Type B pancreatic cell (in vitro differentiated cells): Measurements from ENCODE around the gene ATRNL1. TPM values are rescaled to one million over a fixed set of nuclear protein-coding genes. Genes with fewer than 3 reads are reported as not detected.

Experiments
- DNase-seq: peaks from one replicate; pipeline ENCODE4 v3.0.0; 2021; ENCODE audit warnings: mixed read lengths; ENCODE audit not compliant: unreplicated experiment; ENCODE audit errors: extremely low spot score
- H3K27ac Mint-ChIP-seq: 2 replicates; pipeline ENCODE4 v1.8.0; 2021; ENCODE audit warnings: mild to moderate bottlenecking, mixed read lengths
- H3K27me3 Mint-ChIP-seq: 2 replicates; pipeline ENCODE4 v1.8.0; 2021; ENCODE audit warnings: mixed read lengths
- H3K36me3 Mint-ChIP-seq: 2 replicates; pipeline ENCODE4 v1.8.0; 2021; ENCODE audit warnings: mixed read lengths
- H3K4me1 Mint-ChIP-seq: one replicate; pipeline ENCODE4 v1.8.0; 2021; ENCODE audit warnings: mixed read lengths; ENCODE audit not compliant: unreplicated experiment
- H3K4me3 Mint-ChIP-seq: 2 replicates; pipeline ENCODE4 v1.8.0; 2021; ENCODE audit warnings: mild to moderate bottlenecking, mixed read lengths
- H3K9me3 Mint-ChIP-seq: 2 replicates; pipeline ENCODE4 v1.8.0; 2021; ENCODE audit warnings: mixed read lengths
- CTCF ChIP-seq: fragments of 200-600 bp; sonication (generic); conservative IDR thresholded peaks from 2 replicates; pipeline ENCODE4 v1.5.0; 2021; ENCODE audit warnings: antibody characterized with exemption, mild to moderate bottlenecking
- total RNA-seq: library from RNA; stranded (reverse); gene quantifications from 2 replicates; pipeline ENCODE4 v1.2.1, GENCODE V29; 2021; ENCODE audit warnings: low replicate concordance

ATRNL1 gene
- total RNA-seq, 1 donor from 2014 or later = 38.4 TPM

- no peak for DNase-seq
- H3K4me1 Mint-ChIP-seq = no peaks in the 10 kb centered on the region
- H3K27me3 Mint-ChIP-seq = no peaks in the 10 kb centered on the region
- peaks cover 7% of the 10 kb centered on the region for H3K36me3 Mint-ChIP-seq
- H3K9me3 Mint-ChIP-seq = peaks cover 18% of the 10 kb centered on the region
- TF ChIP-seq CTCF = no peak
- H3K4me3 Mint-ChIP-seq = peak overlapping the region; percentile 10
- peak overlapping the region; percentile 94 for H3K27ac Mint-ChIP-seq
These were observed 761.7 kb downstream of the ATRNL1 start for GRCh38 chr10:115854740-115855435.

GRCh38 chr10:115856580-115856979, 763.4 kb downstream of the ATRNL1 start:
- Mint-ChIP-seq H3K36me3 (peaks cover 7% of the 10 kb centered on the region), H3K4me3 (no peak overlapping the region), H3K27ac (peak overlapping the region; percentile 15), H3K27me3 (no peaks in the 10 kb centered on the region), H3K9me3 (peaks cover 18% of the 10 kb centered on the region), H3K4me1 (peaks cover 7% of the 10 kb centered on the region)
- no peak for DNase-seq
- no peak for TF ChIP-seq CTCF

- no peak for DNase-seq
- Mint-ChIP-seq H3K4me1 (peaks cover 7% of the 10 kb centered on the region), H3K4me3 (no peak overlapping the region), H3K27ac (peak overlapping the region; percentile 82), H3K9me3 (peaks cover 18% of the 10 kb centered on the region), H3K36me3 (peaks cover 7% of the 10 kb centered on the region), H3K27me3 (no peaks in the 10 kb centered on the region)
- no peak for TF ChIP-seq CTCF
These were observed 764.7 kb downstream of the ATRNL1 start for GRCh38 chr10:115857856-115858255.

GRCh38 chr10:115860182-115861107, 767.3 kb downstream of the ATRNL1 start:
- H3K27ac Mint-ChIP-seq = no peak overlapping the region
- H3K27me3 Mint-ChIP-seq = no peaks in the 10 kb centered on the region
- no peak for DNase-seq
- no peak for TF ChIP-seq CTCF
- peaks cover 7% of the 10 kb centered on the region for H3K9me3 Mint-ChIP-seq
- H3K36me3 Mint-ChIP-seq = peaks cover 3% of the 10 kb centered on the region
- peaks cover 7% of the 10 kb centered on the region for H3K4me1 Mint-ChIP-seq
- no peak overlapping the region for H3K4me3 Mint-ChIP-seq

GRCh38 chr10:115861455-115861854, 768.3 kb downstream of the ATRNL1 start:
- H3K9me3 Mint-ChIP-seq = peaks cover 7% of the 10 kb centered on the region
- peaks cover 9% of the 10 kb centered on the region for H3K4me1 Mint-ChIP-seq
- no peak overlapping the region for H3K4me3 Mint-ChIP-seq
- no peak overlapping the region for H3K27ac Mint-ChIP-seq
- no peaks in the 10 kb centered on the region for H3K27me3 Mint-ChIP-seq
- peaks cover 3% of the 10 kb centered on the region for H3K36me3 Mint-ChIP-seq
- DNase-seq = no peak
- TF ChIP-seq CTCF = no peak
